Endothelial cell of umbilical vein (primary cell): ENCODE data around the gene LMBRD1.

Source experiments
- CTCF ChIP-seq, 2 donors: IDR thresholded peaks; 1 replicate in 1 of 2; 2 replicates in 1 of 2; pipeline ENCODE4 v1.5.1; 2011; ENCODE audit warnings: low read length in 2 of 2, mild to moderate bottlenecking in 2 of 2, moderate library complexity in 2 of 2, control low read depth in 1 of 2, inconsistent platforms in 1 of 2, low read depth in 1 of 2; ENCODE audit not compliant: insufficient read depth in 1 of 2; ENCODE audit errors: extremely low read depth in 1 of 2
- EZH2 ChIP-seq: IDR thresholded peaks from 2 replicates; pipeline ENCODE4 v1.6.1; 2012; ENCODE audit warnings: borderline replicate concordance, low read depth, mild to moderate bottlenecking, moderate library complexity, low read length, inconsistent platforms; ENCODE audit not compliant: severe bottlenecking
- FOS ChIP-seq: IDR thresholded peaks from 2 replicates; pipeline ENCODE4 v1.6.1; 2011; ENCODE audit warnings: mild to moderate bottlenecking, low read length, moderate library complexity, borderline replicate concordance; ENCODE audit not compliant: insufficient read depth
- JUN ChIP-seq: IDR thresholded peaks from 2 replicates; pipeline ENCODE4 v1.6.1; 2011; ENCODE audit warnings: borderline replicate concordance, low read depth; ENCODE audit not compliant: insufficient read length, insufficient read depth
- MAX ChIP-seq: IDR thresholded peaks from 2 replicates; pipeline ENCODE4 v1.6.1; 2011; ENCODE audit not compliant: insufficient read depth, insufficient read length
- POLR2A ChIP-seq: IDR thresholded peaks from 2 replicates; pipeline ENCODE4 v1.6.1; 2012; ENCODE audit warnings: low read depth, mild to moderate bottlenecking, control low read depth, low read length
- POLR2AphosphoS5 ChIP-seq: IDR thresholded peaks from 2 replicates; pipeline ENCODE4 v1.6.1; 2012; ENCODE audit warnings: low read depth, mild to moderate bottlenecking, control low read depth, low read length, moderate library complexity; ENCODE audit not compliant: insufficient read depth

DNA sequence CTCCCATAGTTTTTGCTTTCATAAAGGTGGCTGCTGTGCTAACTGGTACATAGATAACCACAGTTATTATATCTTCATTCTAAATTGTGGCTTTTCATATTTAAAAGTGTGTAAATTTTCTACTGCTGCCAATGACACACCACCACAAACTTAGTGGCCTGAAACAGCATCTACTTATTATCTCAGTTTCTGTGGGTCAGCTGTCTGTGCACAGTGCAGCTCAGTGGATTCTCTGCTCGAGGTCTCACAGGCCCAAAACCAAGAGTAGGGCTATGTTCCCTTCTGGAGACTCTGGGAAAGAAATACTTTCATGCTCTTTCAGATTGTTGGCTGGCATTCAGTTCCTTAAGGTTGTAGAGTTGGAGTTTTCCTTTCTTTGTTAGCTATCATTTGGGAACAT lies 90.1 kb downstream of the LMBRD1 start:
- TF ChIP-seq POLR2AphosphoS5 (no peak), EZH2 (no peak), CTCF (IDR thresholded peaks at IDR 0.05; ENCODE audit: extremely low read depth in 1 of 2, insufficient read depth in 1 of 2, low read depth in 1 of 2, low read length in 2 of 2) (no peak), JUN (no peak), POLR2A (no peak), MAX (no peak), FOS (no peak)
